H1 (cell line): ENCODE results near the gene LYSMD3. TPM values are rescaled to one million over a fixed set of nuclear protein-coding genes. Genes with fewer than 3 reads are reported as not detected.

Experiments
- CTCF ChIA-PET: fragments of 300-600 bp; sonication (Branson Sonifier 250); formaldehyde crosslinking; loops from one replicate; lab custom pipeline; 2021; ENCODE audit not compliant: partially characterized antibody; lab: Charles Lee
- POLR2A ChIA-PET: fragments of 300-600 bp; sonication (Branson Sonifier 250); formaldehyde crosslinking; loops from one replicate; lab custom pipeline; 2021; ENCODE audit warnings: inconsistent platforms; ENCODE audit not compliant: partially characterized antibody; lab: Charles Lee
- DNase-seq, 2 experiments: peaks; one replicate each; pipeline versions ENCODE4 v3.0.0 to v3.0.0-alpha.2; 2010 to 2022; ENCODE audit warnings: low spot score in 2 of 2, low read depth in 1 of 2, mixed read lengths in 1 of 2
- FAIRE-seq: peaks from 2 replicates; lab custom pipeline; 2011; peaks lifted over from hg19 to GRCh38; lab: Jason Lieb, UNC
- H2AFZ ChIP-seq: 2 replicates; pipeline ENCODE4 v1.8.1; 2012; ENCODE audit warnings: low read length, inconsistent platforms
- H2AK5ac ChIP-seq: 2 replicates; pipeline ENCODE4 v1.6.1; 2013; ENCODE audit warnings: low read depth, low read length
- H2BK120ac ChIP-seq: replicated peaks from 2 replicates; pipeline ENCODE3; 2013; ENCODE audit warnings: low read depth, low read length, inconsistent platforms
- H2BK12ac ChIP-seq: 2 replicates; pipeline ENCODE4 v1.6.1; 2013; ENCODE audit warnings: low read depth, low read length
- H2BK15ac ChIP-seq: 2 replicates; pipeline ENCODE4 v1.6.1; 2013; ENCODE audit warnings: low read length
- H2BK20ac ChIP-seq: 2 replicates; pipeline ENCODE4 v1.6.1; 2013; ENCODE audit warnings: low read length
- H2BK5ac ChIP-seq: 2 replicates; pipeline ENCODE4 v1.6.1; 2013; ENCODE audit warnings: low read depth, low read length
- H3K14ac ChIP-seq: 2 replicates; pipeline ENCODE4 v1.6.1; 2013; ENCODE audit warnings: inconsistent platforms; ENCODE audit not compliant: insufficient read length
- H3K18ac ChIP-seq: 2 replicates; pipeline ENCODE4 v1.6.1; 2013; ENCODE audit warnings: low read length; ENCODE audit errors: extremely low read depth
- H3K23ac ChIP-seq: 2 replicates; pipeline ENCODE4 v1.6.1; 2013; ENCODE audit warnings: inconsistent platforms; ENCODE audit not compliant: insufficient read length
- H3K23me2 ChIP-seq: 2 replicates; pipeline ENCODE4 v1.6.1; 2013; ENCODE audit warnings: low read depth, low read length
- H3K27ac ChIP-seq: 2 replicates; pipeline ENCODE4 v1.6.1; 2011; ENCODE audit warnings: low read depth, low read length, inconsistent platforms
- H3K27me3 ChIP-seq, 4 experiments: replicated peaks in 1 of 4; 1 replicate in 1 of 4; 2 replicates in 3 of 4; pipeline versions ENCODE4 v1.6.1 to v1.8.1; 2011 to 2013; ENCODE audit warnings: low read length in 3 of 4, mild to moderate bottlenecking in 3 of 4, inconsistent platforms in 2 of 4, mixed read lengths in 2 of 4, moderate library complexity in 1 of 4; ENCODE audit not compliant: control insufficient read depth in 3 of 4, insufficient read depth in 3 of 4; ENCODE audit errors: extremely low read depth in 1 of 4
- H3K36me3 ChIP-seq, 4 experiments: 2 replicates each; pipeline versions ENCODE4 v1.6.1 to v1.8.1; 2011 to 2013; ENCODE audit warnings: mild to moderate bottlenecking in 4 of 4, low read length in 3 of 4, moderate library complexity in 2 of 4, control low read depth in 1 of 4, inconsistent platforms in 1 of 4; ENCODE audit not compliant: insufficient read depth in 4 of 4, control insufficient read depth in 2 of 4
- H3K4ac ChIP-seq: replicated peaks from 2 replicates; pipeline ENCODE3; 2013; ENCODE audit warnings: low read length, low read depth, mixed read lengths, inconsistent platforms; ENCODE audit not compliant: insufficient read length
- H3K4me1 ChIP-seq, 4 experiments: replicated peaks in 1 of 4; 1 replicate in 1 of 4; 2 replicates in 3 of 4; pipeline versions ENCODE4 v1.6.1 to v1.8.1; 2011 to 2013; ENCODE audit warnings: low read length in 3 of 4, inconsistent platforms in 2 of 4, mixed read lengths in 1 of 4; ENCODE audit not compliant: insufficient read depth in 4 of 4, control insufficient read depth in 3 of 4
- H3K4me2 ChIP-seq, 2 experiments: 2 replicates each; pipeline versions ENCODE4 v1.6.1 to v1.8.1; 2011 to 2013; ENCODE audit warnings: low read depth in 2 of 2, low read length in 2 of 2, control low read depth in 1 of 2, inconsistent platforms in 1 of 2, mild to moderate bottlenecking in 1 of 2; ENCODE audit not compliant: insufficient read depth in 1 of 2
- H3K4me3 ChIP-seq, 4 experiments: fragments of 200-600, 300-600 bp in 1 of 4; sonication (generic), shearing (Covaris generic), sonication (Bioruptor Twin) in 1 of 4; 2 replicates each; pipeline versions ENCODE4 v1.5.1 to v1.8.1; 2011 to 2016; ENCODE audit warnings: low read length in 4 of 4, low read depth in 3 of 4, control low read depth in 2 of 4, inconsistent platforms in 2 of 4, mild to moderate bottlenecking in 2 of 4, mixed read lengths in 1 of 4, moderate library complexity in 1 of 4; ENCODE audit not compliant: insufficient read depth in 2 of 4; ENCODE audit errors: extremely low read depth in 1 of 4
- H3K56ac ChIP-seq: replicated peaks from 2 replicates; pipeline ENCODE3; 2013; ENCODE audit warnings: low read depth, mild to moderate bottlenecking, mixed read lengths, low read length, inconsistent platforms; ENCODE audit not compliant: insufficient read length
- H3K79me1 ChIP-seq: 2 replicates; pipeline ENCODE4 v1.6.1; 2013; ENCODE audit warnings: low read depth, low read length, control low read depth
- H3K79me2 ChIP-seq, 2 experiments: 2 replicates each; pipeline versions ENCODE4 v1.6.1 to v1.8.1; 2012 to 2013; ENCODE audit warnings: low read length in 2 of 2, mild to moderate bottlenecking in 2 of 2, inconsistent platforms in 1 of 2; ENCODE audit not compliant: insufficient read depth in 2 of 2, control insufficient read depth in 1 of 2
- H3K9ac ChIP-seq, 4 experiments: replicated peaks in 1 of 4; 1 replicate in 1 of 4; 2 replicates in 3 of 4; pipeline versions ENCODE4 v1.6.1 to v1.8.1; 2011 to 2013; ENCODE audit warnings: low read depth in 3 of 4, low read length in 3 of 4, control low read depth in 2 of 4, mild to moderate bottlenecking in 2 of 4, moderate library complexity in 2 of 4, inconsistent platforms in 1 of 4; ENCODE audit errors: extremely low read depth in 1 of 4
- H3K9me3 ChIP-seq, 2 experiments: 2 replicates each; pipeline versions ENCODE4 v1.6.1 to v1.8.1; 2012 to 2013; ENCODE audit warnings: mild to moderate bottlenecking in 2 of 2, moderate library complexity in 2 of 2, control low read depth in 1 of 2, inconsistent platforms in 1 of 2, low read depth in 1 of 2, low read length in 1 of 2, mixed read lengths in 1 of 2; ENCODE audit not compliant: insufficient read depth in 2 of 2
- H4K20me1 ChIP-seq, 2 experiments: replicated peaks in 1 of 2; 2 replicates each; pipeline versions ENCODE3 to v1.8.1; 2011 to 2013; ENCODE audit warnings: inconsistent platforms in 2 of 2, low read length in 2 of 2, mild to moderate bottlenecking in 1 of 2; ENCODE audit not compliant: insufficient read depth in 2 of 2, control insufficient read depth in 1 of 2
- H4K5ac ChIP-seq: 2 replicates; pipeline ENCODE4 v1.6.1; 2013; ENCODE audit warnings: low read length, low read depth, mixed read lengths, inconsistent platforms; ENCODE audit not compliant: insufficient read length
- H4K8ac ChIP-seq: 2 replicates; pipeline ENCODE4 v1.8.0; 2013; ENCODE audit warnings: mild to moderate bottlenecking, moderate library complexity, low read length, inconsistent platforms; ENCODE audit not compliant: insufficient read depth; ENCODE audit errors: extremely low read depth
- H4K91ac ChIP-seq: replicated peaks from 2 replicates; pipeline ENCODE3; 2013; ENCODE audit warnings: low read length, mixed read lengths, inconsistent platforms; ENCODE audit not compliant: insufficient read length
- polyA plus RNA-seq, 7 experiments: library from polyadenylated mRNA; depleted of rRNA in 3 of 7; stranded (reverse) in 5 of 7; unstranded in 2 of 7; fragments of >200 nt in 5 of 7; fragments of 200-250 nt in 2 of 7; gene quantifications; 1 replicate in 5 of 7; 2 replicates in 1 of 7; 4 replicates in 1 of 7; pipeline versions ENCODE4 v1.2.1 to v1.2.3, GENCODE V29; 2011 to 2013; ENCODE audit warnings: missing spikeins in 2 of 7, mixed read lengths in 2 of 7
- total RNA-seq: library from RNA; stranded (reverse); fragmentation: NEBNext Ultra II Directional; extraction: Animal tissue kit (Norgen Biotek cat#: 25700); gene quantifications from 2 replicates; pipeline ENCODE4 v1.2.1, GENCODE V29; 2021

LYSMD3 gene
- total and polyA plus RNA-seq, 2 of the 8 experiments (the other 6 are each of a cell fraction or from before 2014, with no cell fraction given): 3.7 to 14.9 TPM

GRCh38 chr5:90555666-90556065, 26.3 kb upstream of the LYSMD3 start:
- Histone ChIP-seq H2AFZ (no peak overlapping the region), H4K5ac (no peak overlapping the region), H3K23ac (no peak overlapping the region), H2AK5ac (no peak overlapping the region), H2BK12ac (no peak overlapping the region), H3K4me3 (peak overlapping the region in 1 of 4 experiments; percentile 11; a peak in 1 of 8 replicates), H4K91ac (no peak overlapping the region), H3K9me3 (no peaks in the 10 kb centered on the region), H3K79me2 (peaks cover 0 to 17% of the 10 kb centered on the region in 2 experiments; a peak in 3 of 4 replicates), H4K8ac (no peak overlapping the region), H2BK20ac (no peak overlapping the region), H3K27ac (no peak overlapping the region), H2BK15ac (no peak overlapping the region), H3K4ac (no peak overlapping the region), H4K20me1 (no peaks in the 10 kb centered on the region), H3K36me3 (no peaks in the 10 kb centered on the region), H3K4me2 (0 out of 4 replicates have a peak overlapping the region, but pooled peaks of 1 of the 2 experiments have one; percentile 11), H2BK120ac (no peak overlapping the region), H3K56ac (no peak overlapping the region), H3K23me2 (peaks cover 5% of the 10 kb centered on the region; the same call in 1 of the 2 replicates), H3K4me1 (peaks cover 3 to 15% (median 9%) of the 10 kb centered on the region in 4 experiments; a peak in 6 of 7 replicates), H3K9ac (no peak overlapping the region), H3K14ac (no peak overlapping the region), H3K18ac (no peak overlapping the region; the same call in 1 of the 2 replicates), H2BK5ac (no peak overlapping the region), H3K79me1 (no peaks in the 10 kb centered on the region), H3K27me3 (no peaks in the 10 kb centered on the region)
- ChIA-PET POLR2A (interaction anchor here (1.0 to 1.3 kb wide), 2 partner anchors 27 to 35 kb away, joined by 3 read pairs; no protein-coding TSS in a partner anchor), CTCF (no interaction called here)
- DNase-seq (no peak), FAIRE-seq (no peak)
